HepG2 (cell line): Measurements from ENCODE around the gene CEBPB. TPM values are rescaled to one million over a fixed set of nuclear protein-coding genes. Genes with fewer than 3 reads are reported as not detected.

Experiments
- ARID4A ChIP-seq: sonication (generic); formaldehyde crosslinking; IDR thresholded peaks from 2 replicates; pipeline ENCODE4 v1.5.0; 2020; ENCODE audit warnings: mild to moderate bottlenecking, missing genetic modification reagents, borderline replicate concordance
- FOXP4 ChIP-seq: sonication (generic); formaldehyde crosslinking; IDR thresholded peaks from 2 replicates; pipeline ENCODE4 v1.4.0; 2020; ENCODE audit warnings: missing genetic modification reagents
- KDM4B ChIP-seq: sonication (generic); formaldehyde crosslinking; IDR thresholded peaks from 2 replicates; pipeline ENCODE4 v1.4.0; 2020; ENCODE audit warnings: missing genetic modification reagents
- NCOR1 ChIP-seq: fragments of 200-600 bp; sonication (generic); IDR thresholded peaks from 2 replicates; pipeline ENCODE4 v1.7.0; 2017; ENCODE audit warnings: antibody characterized with exemption, low read length, borderline replicate concordance
- NFE2L1 ChIP-seq: sonication (generic); formaldehyde crosslinking; IDR thresholded peaks from 2 replicates; pipeline ENCODE4 v1.4.0; 2020; ENCODE audit warnings: missing genetic modification reagents, mild to moderate bottlenecking, borderline replicate concordance
- RFXAP ChIP-seq: sonication (generic); formaldehyde crosslinking; IDR thresholded peaks from 2 replicates; pipeline ENCODE4 v1.4.0; 2020; ENCODE audit warnings: missing genetic modification reagents, borderline replicate concordance
- TRIM24 ChIP-seq: sonication (generic); formaldehyde crosslinking; IDR thresholded peaks from 2 replicates; pipeline ENCODE4 v1.8.0; 2022; ENCODE audit warnings: mild to moderate bottlenecking, missing genetic modification reagents
- ZBTB7B ChIP-seq: sonication (generic); formaldehyde crosslinking; IDR thresholded peaks from 2 replicates; pipeline ENCODE4 v1.4.0; 2020; ENCODE audit warnings: missing genetic modification reagents
- ZNF24 ChIP-seq: fragments of 450-650 bp; IDR thresholded peaks from 2 replicates; pipeline ENCODE4 v1.6.1; 2017; ENCODE audit warnings: antibody characterized with exemption, mild to moderate bottlenecking
- ZNF292 ChIP-seq: sonication (generic); formaldehyde crosslinking; IDR thresholded peaks from 2 replicates; pipeline ENCODE4 v1.8.1; 2022; ENCODE audit warnings: mild to moderate bottlenecking, low read depth, missing genetic modification reagents, borderline replicate concordance
- ZNF337 ChIP-seq: sonication (generic); formaldehyde crosslinking; IDR thresholded peaks from 2 replicates; pipeline ENCODE4 v1.5.1; 2020; ENCODE audit warnings: missing genetic modification reagents, low read depth, mild to moderate bottlenecking, borderline replicate concordance
- ZNF414 ChIP-seq: sonication (generic); formaldehyde crosslinking; IDR thresholded peaks from 2 replicates; pipeline ENCODE4 v1.5.0; 2020; ENCODE audit warnings: missing genetic modification reagents
- ZNF547 ChIP-seq: sonication (generic); formaldehyde crosslinking; IDR thresholded peaks from 2 replicates; pipeline ENCODE4 v1.5.1; 2020; ENCODE audit warnings: mild to moderate bottlenecking, missing genetic modification reagents
- ZNF567 ChIP-seq: sonication (generic); formaldehyde crosslinking; IDR thresholded peaks from 2 replicates; pipeline ENCODE4 v1.8.1; 2023; ENCODE audit warnings: mild to moderate bottlenecking, missing genetic modification reagents, borderline replicate concordance
- polyA plus RNA-seq, 8 experiments: library from polyadenylated mRNA; depleted of rRNA in 3 of 8; stranded (reverse) in 7 of 8; unstranded in 1 of 8; fragments of >200 nt; fragmentation: Illumina TruSeq in 4 of 8; extraction: Trizol in 4 of 8; gene quantifications; 2 replicates each; pipeline versions ENCODE4 v1.2.1 to v1.2.3, GENCODE V29; 2011 to 2016; ENCODE audit warnings: low read depth in 4 of 8, missing spikeins in 1 of 8, mixed read lengths in 1 of 8; ENCODE audit not compliant: insufficient read depth in 1 of 8
- total RNA-seq, 5 experiments: library from RNA; depleted of rRNA; stranded (reverse); fragments of >200 nt; fragmentation: Illumina TruSeq; extraction: Trizol; gene quantifications; 2 replicates each; pipeline ENCODE4 v1.2.3, GENCODE V29; 2016; ENCODE audit warnings: low read depth in 1 of 5
- TF ChIP-seq, protein P1 (sequence below): sonication (generic); formaldehyde crosslinking; IDR thresholded peaks from 2 replicates; pipeline ENCODE4 v1.8.1; 2023; ENCODE audit warnings: mild to moderate bottlenecking, moderate library complexity, missing genetic modification reagents
- TF ChIP-seq, protein P2 (sequence below): sonication (generic); formaldehyde crosslinking; IDR thresholded peaks from 2 replicates; pipeline ENCODE4 v1.5.0; 2020; ENCODE audit warnings: mild to moderate bottlenecking, missing genetic modification reagents

The CEBPB gene
- total and polyA plus RNA-seq, 2 of the 13 experiments (the other 11 are each of a cell fraction or from before 2014, with no cell fraction given) = 18.5 to 28.2 TPM

GRCh38 chr20:50169329-50169823, 21.3 kb upstream of the CEBPB start (continued):
- TF ChIP-seq FOXP4 (CRISPR knock-in tag) = no peak
- 0 out of 2 replicates have a peak, but pooled peaks have one; percentile 23 for TF ChIP-seq ZBTB7B
- 0 out of 2 replicates have a peak, but pooled peaks have one; percentile 63 for TF ChIP-seq ZNF567 (CRISPR knock-in tag)
- TF ChIP-seq NFE2L1 (CRISPR knock-in tag) = no peak
- peak; percentile 56 for TF ChIP-seq ARID4A (CRISPR knock-in tag)
- TF ChIP-seq ZNF24 = no peak
- TF ChIP-seq ZNF414 (CRISPR knock-in tag) = 0 out of 2 replicates have a peak, but pooled peaks have one; percentile 69
- no peak for TF ChIP-seq RFXAP
- TF ChIP-seq ZNF547 (CRISPR knock-in tag) = peak; percentile 66; the same call in 1 of the 2 replicates
- TF ChIP-seq ZNF292 (CRISPR knock-in tag) = no peak
- TF ChIP-seq TRIM24 (CRISPR knock-in tag) = no peak
- TF ChIP-seq, protein P1, sequence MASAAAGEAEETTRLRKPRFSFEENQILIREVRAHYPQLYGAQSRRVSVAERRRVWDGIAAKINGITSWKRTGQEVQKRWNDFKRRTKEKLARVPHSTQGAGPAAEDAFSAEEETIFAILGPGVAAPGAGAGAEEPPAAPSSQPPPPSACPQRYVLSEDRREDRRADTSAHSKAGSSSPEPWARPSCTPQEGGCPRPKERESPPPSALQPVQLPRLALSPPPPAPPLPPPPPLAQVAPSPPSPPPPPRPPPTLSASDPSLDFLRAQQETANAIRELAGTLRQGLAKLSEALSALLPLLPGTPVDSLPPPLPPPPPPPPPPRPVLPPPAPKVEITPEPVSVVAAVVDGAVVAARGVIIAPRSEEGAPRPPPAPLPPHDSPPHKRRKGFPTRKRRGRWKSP = peak; percentile 63; the same call in 1 of the 2 replicates
- peak; percentile 90; the same call in 1 of the 2 replicates for TF ChIP-seq ZNF337 (CRISPR knock-in tag)
- TF ChIP-seq, protein P2, sequence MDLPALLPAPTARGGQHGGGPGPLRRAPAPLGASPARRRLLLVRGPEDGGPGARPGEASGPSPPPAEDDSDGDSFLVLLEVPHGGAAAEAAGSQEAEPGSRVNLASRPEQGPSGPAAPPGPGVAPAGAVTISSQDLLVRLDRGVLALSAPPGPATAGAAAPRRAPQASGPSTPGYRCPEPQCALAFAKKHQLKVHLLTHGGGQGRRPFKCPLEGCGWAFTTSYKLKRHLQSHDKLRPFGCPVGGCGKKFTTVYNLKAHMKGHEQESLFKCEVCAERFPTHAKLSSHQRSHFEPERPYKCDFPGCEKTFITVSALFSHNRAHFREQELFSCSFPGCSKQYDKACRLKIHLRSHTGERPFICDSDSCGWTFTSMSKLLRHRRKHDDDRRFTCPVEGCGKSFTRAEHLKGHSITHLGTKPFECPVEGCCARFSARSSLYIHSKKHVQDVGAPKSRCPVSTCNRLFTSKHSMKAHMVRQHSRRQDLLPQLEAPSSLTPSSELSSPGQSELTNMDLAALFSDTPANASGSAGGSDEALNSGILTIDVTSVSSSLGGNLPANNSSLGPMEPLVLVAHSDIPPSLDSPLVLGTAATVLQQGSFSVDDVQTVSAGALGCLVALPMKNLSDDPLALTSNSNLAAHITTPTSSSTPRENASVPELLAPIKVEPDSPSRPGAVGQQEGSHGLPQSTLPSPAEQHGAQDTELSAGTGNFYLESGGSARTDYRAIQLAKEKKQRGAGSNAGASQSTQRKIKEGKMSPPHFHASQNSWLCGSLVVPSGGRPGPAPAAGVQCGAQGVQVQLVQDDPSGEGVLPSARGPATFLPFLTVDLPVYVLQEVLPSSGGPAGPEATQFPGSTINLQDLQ (CRISPR knock-in tag) = no peak
- TF ChIP-seq KDM4B (CRISPR knock-in tag) = no peak
- TF ChIP-seq NCOR1 = peak; percentile 50; the same call in 1 of the 2 replicates
